HepG2 (cell line): ENCODE data around the gene TCEAL9.

Experiments used
- EHMT2 ChIP-seq: fragments of 200-600 bp; sonication (generic); IDR thresholded peaks from 2 replicates; pipeline ENCODE4 v1.7.0; 2017; ENCODE audit warnings: antibody characterized with exemption, low read depth, low read length, borderline replicate concordance
- GLMP ChIP-seq: sonication (generic); formaldehyde crosslinking; IDR thresholded peaks from 2 replicates; pipeline ENCODE4 v1.9.0; 2021; ENCODE audit warnings: missing genetic modification reagents, mild to moderate bottlenecking, borderline replicate concordance
- ZNF317 ChIP-seq: sonication (generic); formaldehyde crosslinking; IDR thresholded peaks from 2 replicates; pipeline ENCODE4 v1.5.0; 2020; ENCODE audit warnings: mild to moderate bottlenecking, missing genetic modification reagents
- ZNF724P ChIP-seq: sonication (generic); formaldehyde crosslinking; IDR thresholded peaks from 2 replicates; pipeline ENCODE4 v1.8.0; 2022; ENCODE audit warnings: missing genetic modification reagents, borderline replicate concordance

DNA sequence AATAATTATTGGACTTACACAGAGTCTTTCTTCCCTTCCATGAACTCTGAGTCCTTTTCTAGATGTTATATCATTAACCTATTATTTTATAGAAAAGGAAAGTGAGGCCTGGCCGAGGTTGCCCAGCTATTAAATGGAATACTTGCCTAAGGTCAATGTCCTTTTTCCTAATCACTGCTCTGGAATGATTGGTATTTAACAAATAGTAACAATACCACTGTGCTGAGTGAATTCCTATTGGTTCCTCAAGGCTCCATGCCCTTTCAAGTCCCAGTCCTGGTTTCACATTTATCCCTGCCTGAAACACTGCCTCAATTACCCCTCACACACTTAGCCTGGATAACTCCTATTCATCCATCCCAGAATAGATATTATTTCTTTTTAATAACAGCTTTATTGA lies 6.2 kb downstream of the TCEAL9 start:
- TF ChIP-seq GLMP (CRISPR knock-in tag) = no peak
- no peak for TF ChIP-seq ZNF317 (CRISPR knock-in tag)
- no peak for TF ChIP-seq ZNF724P (CRISPR knock-in tag)
- TF ChIP-seq EHMT2 = no peak
